MM.1S (cell line): ENCODE data around the gene CST9L.

Source experiments
- DNase-seq: peaks from one replicate; pipeline ENCODE4 v3.0.0-alpha.2; 2015
- H2AFZ ChIP-seq: fragments of 300-600 bp; sonication (generic); 2 replicates; pipeline ENCODE4 v1.6.0; 2016; ENCODE audit warnings: antibody characterized with exemption, low read length
- H3F3A ChIP-seq: fragments of 300-600 bp; sonication (generic); 2 replicates; pipeline ENCODE4 v1.6.1; 2016; ENCODE audit warnings: mild to moderate bottlenecking, antibody characterized with exemption, low read length, moderate library complexity, mixed read lengths; ENCODE audit not compliant: insufficient read depth
- H3K27ac ChIP-seq: fragments of 300-600 bp; sonication (generic); 2 replicates; pipeline ENCODE4 v1.5.1; 2016; ENCODE audit warnings: mild to moderate bottlenecking, low read length
- H3K27me3 ChIP-seq: fragments of 300-600 bp; sonication (generic); replicated peaks from 2 replicates; pipeline ENCODE4 v1.6.0; 2016; ENCODE audit warnings: low read length; ENCODE audit not compliant: insufficient read depth
- H3K36me3 ChIP-seq: fragments of 300-600 bp; sonication (generic); replicated peaks from 2 replicates; pipeline ENCODE4 v1.6.1; 2016; ENCODE audit warnings: mild to moderate bottlenecking, low read length, mixed read lengths; ENCODE audit not compliant: insufficient read depth
- H3K4me1 ChIP-seq: fragments of 300-600 bp; sonication (generic); 2 replicates; pipeline ENCODE4 v1.6.1; 2016; ENCODE audit warnings: low read length, mixed read lengths
- H3K4me2 ChIP-seq: fragments of 300-600 bp; sonication (generic); 2 replicates; pipeline ENCODE4 v1.6.0; 2016; ENCODE audit warnings: low read depth, low read length
- H3K4me3 ChIP-seq: fragments of 300-600 bp; sonication (generic); 2 replicates; pipeline ENCODE4 v1.5.1; 2016; ENCODE audit warnings: low read length, mixed read lengths
- H3K79me2 ChIP-seq: fragments of 300-600 bp; sonication (generic); 2 replicates; pipeline ENCODE4 v1.6.1; 2016; ENCODE audit warnings: mixed run types, low read length, mixed read lengths
- H3K9ac ChIP-seq: fragments of 300-600 bp; sonication (generic); 2 replicates; pipeline ENCODE4 v1.6.1; 2016; ENCODE audit warnings: low read length, mixed read lengths
- H3K9me2 ChIP-seq: fragments of 300-600 bp; sonication (generic); replicated peaks from 2 replicates; pipeline ENCODE4 v1.6.1; 2016; ENCODE audit warnings: mild to moderate bottlenecking, low read length, mixed read lengths; ENCODE audit not compliant: insufficient read depth
- H3K9me3 ChIP-seq: fragments of 300-600 bp; sonication (generic); replicated peaks from 2 replicates; pipeline ENCODE4 v1.6.1; 2016; ENCODE audit warnings: mild to moderate bottlenecking, low read length, mixed read lengths; ENCODE audit not compliant: insufficient read depth
- H4K20me1 ChIP-seq: fragments of 300-600 bp; sonication (generic); 2 replicates; pipeline ENCODE4 v1.6.1; 2016; ENCODE audit warnings: mild to moderate bottlenecking, low read length, moderate library complexity, mixed read lengths; ENCODE audit not compliant: insufficient read depth
- EZH2 ChIP-seq: fragments of 300-600 bp; sonication (generic); optimal IDR thresholded peaks from 2 replicates; pipeline ENCODE3; 2017; ENCODE audit warnings: low read depth, mild to moderate bottlenecking, antibody characterized with exemption, low read length, mixed read lengths
- EZH2phosphoT487 ChIP-seq: fragments of 300-600 bp; sonication (generic); IDR thresholded peaks from 2 replicates; pipeline ENCODE4 v1.6.1; 2018; ENCODE audit warnings: antibody characterized with exemption, low read length
- TF ChIP-seq, protein P1 (sequence below): fragments of 300-600 bp; sonication (generic); IDR thresholded peaks from 2 replicates; pipeline ENCODE4 v1.5.1; 2016; ENCODE audit warnings: antibody characterized with exemption, low read length, mixed read lengths

The CST9L gene

DNA sequence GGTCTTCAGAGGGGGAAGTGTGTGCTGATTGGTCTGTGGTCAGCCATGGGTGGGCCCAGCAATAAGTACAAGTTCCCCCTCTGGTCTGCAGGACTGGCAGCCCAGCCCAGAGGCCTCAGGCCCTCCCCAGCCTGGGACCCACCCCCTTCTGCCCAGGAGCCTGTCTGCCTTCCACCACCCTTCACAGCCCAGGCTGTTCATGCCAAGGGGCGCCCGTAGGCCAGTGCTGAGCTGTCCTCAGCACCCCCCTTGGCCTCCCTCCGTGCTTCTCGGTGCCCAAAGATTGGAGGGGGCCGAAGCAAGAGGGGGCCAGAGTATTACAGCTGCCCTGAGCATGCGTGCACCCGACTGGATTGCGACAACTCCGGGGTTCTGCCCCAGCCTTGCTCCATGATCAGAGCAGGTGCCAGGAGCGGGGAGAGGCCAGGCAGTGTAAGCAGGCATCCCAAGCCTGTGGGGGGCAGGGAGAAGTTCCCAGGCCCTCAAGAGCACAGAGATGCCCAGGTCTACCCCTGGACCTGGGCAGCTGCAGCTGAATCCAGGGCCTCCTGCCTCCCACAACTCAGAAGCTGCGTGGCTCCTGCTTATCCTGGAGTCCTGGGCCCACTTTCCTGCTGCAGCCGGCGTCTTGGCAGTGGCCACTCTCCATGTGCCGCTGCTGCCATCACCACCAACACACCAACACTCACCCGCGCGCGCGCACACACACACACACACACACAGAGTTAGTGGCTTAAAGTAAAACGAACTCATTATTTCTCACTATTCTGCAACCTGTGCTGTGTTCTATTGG is 33.3 kb downstream of the CST9L start:
- Histone ChIP-seq H2AFZ (no peak overlapping the region), H3K27me3 (no peaks in the 10 kb centered on the region), H3K36me3 (no peaks in the 10 kb centered on the region), H3K9me3 (no peaks in the 10 kb centered on the region), H3F3A (peaks cover 8% of the 10 kb centered on the region; the same call in 1 of the 2 replicates), H3K27ac (no peak overlapping the region), H4K20me1 (no peaks in the 10 kb centered on the region), H3K4me2 (no peak overlapping the region), H3K9me2 (no peaks in the 10 kb centered on the region), H3K9ac (no peak overlapping the region), H3K4me1 (peaks cover 18% of the 10 kb centered on the region), H3K79me2 (no peaks in the 10 kb centered on the region), H3K4me3 (no peak overlapping the region)
- no peak for DNase-seq
- TF ChIP-seq EZH2phosphoT487 (no peak), EZH2 (no peak)
- TF ChIP-seq, protein P1, sequence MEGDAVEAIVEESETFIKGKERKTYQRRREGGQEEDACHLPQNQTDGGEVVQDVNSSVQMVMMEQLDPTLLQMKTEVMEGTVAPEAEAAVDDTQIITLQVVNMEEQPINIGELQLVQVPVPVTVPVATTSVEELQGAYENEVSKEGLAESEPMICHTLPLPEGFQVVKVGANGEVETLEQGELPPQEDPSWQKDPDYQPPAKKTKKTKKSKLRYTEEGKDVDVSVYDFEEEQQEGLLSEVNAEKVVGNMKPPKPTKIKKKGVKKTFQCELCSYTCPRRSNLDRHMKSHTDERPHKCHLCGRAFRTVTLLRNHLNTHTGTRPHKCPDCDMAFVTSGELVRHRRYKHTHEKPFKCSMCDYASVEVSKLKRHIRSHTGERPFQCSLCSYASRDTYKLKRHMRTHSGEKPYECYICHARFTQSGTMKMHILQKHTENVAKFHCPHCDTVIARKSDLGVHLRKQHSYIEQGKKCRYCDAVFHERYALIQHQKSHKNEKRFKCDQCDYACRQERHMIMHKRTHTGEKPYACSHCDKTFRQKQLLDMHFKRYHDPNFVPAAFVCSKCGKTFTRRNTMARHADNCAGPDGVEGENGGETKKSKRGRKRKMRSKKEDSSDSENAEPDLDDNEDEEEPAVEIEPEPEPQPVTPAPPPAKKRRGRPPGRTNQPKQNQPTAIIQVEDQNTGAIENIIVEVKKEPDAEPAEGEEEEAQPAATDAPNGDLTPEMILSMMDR: no peak

- Histone ChIP-seq H3K4me1 (peaks cover 18% of the 10 kb centered on the region), H3K27me3 (no peaks in the 10 kb centered on the region), H3K9me3 (no peaks in the 10 kb centered on the region), H3K4me2 (no peak overlapping the region), H3F3A (peaks cover 8% of the 10 kb centered on the region; the same call in 1 of the 2 replicates), H3K27ac (no peak overlapping the region), H3K36me3 (no peaks in the 10 kb centered on the region), H2AFZ (no peak overlapping the region), H3K9ac (no peak overlapping the region), H4K20me1 (no peaks in the 10 kb centered on the region), H3K9me2 (no peaks in the 10 kb centered on the region), H3K4me3 (no peak overlapping the region), H3K79me2 (no peaks in the 10 kb centered on the region)
- TF ChIP-seq, protein P1: no peak
- no peak for TF ChIP-seq EZH2phosphoT487
- no peak for TF ChIP-seq EZH2
- no peak for DNase-seq
These were observed 35.1 kb downstream of the CST9L start for GRCh38 chr20:23533161-23533560.

DNA sequence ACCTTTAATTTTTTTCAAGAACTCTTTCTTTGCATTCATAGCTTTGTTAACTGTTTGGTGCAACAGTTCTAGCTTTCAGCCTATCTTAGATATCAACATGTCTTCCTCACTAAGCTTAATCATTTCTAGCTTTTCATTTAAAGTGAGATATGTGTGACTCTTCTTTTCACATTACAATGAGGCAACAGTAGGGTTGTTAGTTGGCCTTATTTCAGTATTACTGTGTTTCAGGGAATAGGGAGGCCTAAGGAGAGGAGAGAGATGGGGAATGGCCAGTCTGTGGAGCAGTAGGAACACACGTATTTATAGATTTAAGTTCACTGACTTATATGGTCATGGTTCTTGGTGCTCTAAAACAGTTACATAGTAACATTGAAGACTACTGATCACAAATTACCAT is 35.8 kb downstream of the CST9L start:
- H3F3A ChIP-seq: peaks cover 8% of the 10 kb centered on the region; the same call in 1 of the 2 replicates
- no peak overlapping the region for H3K4me2 ChIP-seq
- H4K20me1 ChIP-seq: no peaks in the 10 kb centered on the region
- DNase-seq: no peak
- H3K4me3 ChIP-seq: no peak overlapping the region
- no peak overlapping the region for H3K27ac ChIP-seq
- H3K9me2 ChIP-seq: no peaks in the 10 kb centered on the region
- H3K9me3 ChIP-seq: no peaks in the 10 kb centered on the region
- TF ChIP-seq EZH2 (no peak), EZH2phosphoT487 (no peak)
- TF ChIP-seq, protein P1: no peak
- H3K4me1 ChIP-seq: peaks cover 18% of the 10 kb centered on the region
- no peaks in the 10 kb centered on the region for H3K36me3 ChIP-seq
- no peak overlapping the region for H3K9ac ChIP-seq
- no peaks in the 10 kb centered on the region for H3K27me3 ChIP-seq
- no peak overlapping the region for H2AFZ ChIP-seq
- H3K79me2 ChIP-seq: no peaks in the 10 kb centered on the region
